Right renal pelvis (tissue), 4 donors: Measurements from ENCODE around the gene ATP5MK. TPM values are rescaled to one million over a fixed set of nuclear protein-coding genes. Genes with fewer than 3 reads are reported as not detected.
"Not testable (repeated sequence)": the region's sequence is repeated elsewhere in the genome, so short reads cannot be mapped to it uniquely, and the experiment has no call there.

Source experiments
- DNase-seq, 4 donors: peaks; one replicate each; pipeline ENCODE4 v3.0.0-alpha.2; 2013; ENCODE audit warnings: low read depth in 4 of 4, low spot score in 3 of 4, missing footprints in 1 of 4
- polyA plus RNA-seq, 4 donors: library from polyadenylated mRNA; unstranded; fragments of 120-200 nt; gene quantifications; one replicate each; pipeline ENCODE4 v1.2.1, GENCODE V29; 2013; ENCODE audit not compliant: insufficient read length in 4 of 4

Gene ATP5MK, protein sequence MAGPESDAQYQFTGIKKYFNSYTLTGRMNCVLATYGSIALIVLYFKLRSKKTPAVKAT
- 100 to 1,000 TPM; 223 to 267 (median 239) TPM for polyA plus RNA-seq

DNA sequence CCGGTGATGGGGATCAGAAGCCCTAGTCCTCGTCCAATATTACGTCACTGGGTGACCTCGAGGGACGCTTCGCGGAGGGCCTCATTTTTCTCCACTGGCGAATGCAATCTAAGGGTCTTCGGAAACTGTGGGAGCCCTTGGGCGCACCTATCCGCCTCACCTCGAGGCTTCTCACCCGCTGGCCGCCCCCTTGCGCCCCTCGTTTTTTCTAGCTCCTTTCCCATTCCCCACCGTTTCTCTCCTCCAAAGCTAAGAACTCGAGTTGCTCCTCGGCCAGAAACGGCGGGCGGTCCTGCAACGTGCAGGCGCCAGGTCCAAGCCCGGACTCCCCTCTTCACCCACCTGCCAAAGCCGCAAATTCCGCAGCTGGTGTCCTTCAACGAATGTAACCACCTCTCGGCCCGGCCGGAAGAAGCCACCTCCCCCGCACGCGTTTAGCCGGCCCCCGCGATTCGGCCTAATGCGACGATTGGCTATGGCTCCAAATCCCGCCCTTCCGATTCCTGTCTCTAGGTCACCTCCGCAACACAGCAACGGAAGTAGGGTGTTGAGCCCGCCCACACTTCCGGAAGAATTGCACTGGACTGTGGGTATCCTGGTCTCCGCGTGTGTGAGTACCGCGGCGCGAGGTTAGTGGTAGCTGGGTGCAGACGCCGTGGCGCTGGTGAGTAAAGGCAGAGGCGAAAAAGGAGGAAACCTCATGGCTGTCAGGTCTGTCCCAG, at the start of gene ATP5MK, which contains the start of gene PDCD11:
Gene ATP5MK, minus strand, starts transcription at position 409 of the 722 bp plus-strand sequence. CDS start 4,018 bp downstream, outside the sequence.
Gene PDCD11, plus strand, starts transcription at position 560 of the 722 bp plus-strand sequence. CDS start 1,801 bp downstream, outside the sequence.
- peak; percentile 94 to 97 (median 96) for DNase-seq

DNA sequence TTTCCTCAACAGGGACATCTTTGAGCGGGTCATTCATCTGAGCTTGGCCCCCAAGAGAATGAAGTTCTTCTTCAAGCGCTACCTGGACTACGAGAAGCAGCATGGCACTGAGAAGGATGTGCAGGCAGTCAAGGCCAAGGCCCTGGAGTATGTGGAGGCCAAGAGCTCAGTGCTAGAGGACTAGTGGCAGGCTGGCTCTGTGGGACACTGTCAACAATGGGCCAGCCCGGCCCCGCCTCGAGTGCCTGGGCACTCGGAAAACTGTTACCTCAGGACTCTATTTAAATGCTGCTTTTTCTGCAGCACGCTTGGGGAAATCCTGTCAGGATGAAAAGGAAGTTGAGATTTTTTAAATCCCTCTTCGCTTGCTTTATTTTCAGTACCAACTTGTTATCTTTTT, 49.1 kb upstream of the ATP5MK start:
- no peak for DNase-seq

DNA sequence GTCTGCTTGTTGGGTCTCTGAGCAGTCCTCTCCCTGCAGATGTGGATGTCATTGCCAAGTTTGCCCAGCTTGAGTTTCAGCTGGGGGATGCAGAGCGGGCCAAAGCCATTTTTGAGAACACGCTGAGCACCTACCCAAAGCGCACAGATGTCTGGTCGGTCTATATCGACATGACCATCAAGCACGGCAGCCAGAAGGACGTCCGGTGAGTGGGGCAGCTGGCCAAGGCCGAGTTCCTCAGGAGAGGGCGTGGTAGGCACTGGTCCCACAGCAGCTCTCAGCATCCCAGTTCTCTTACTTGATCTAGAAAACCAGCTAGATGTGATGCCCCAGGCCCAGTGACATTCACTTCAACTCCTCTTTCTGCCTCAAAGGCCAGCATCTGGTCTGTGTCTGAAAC, 48.2 kb upstream of the ATP5MK start:
- no peak for DNase-seq

DNA sequence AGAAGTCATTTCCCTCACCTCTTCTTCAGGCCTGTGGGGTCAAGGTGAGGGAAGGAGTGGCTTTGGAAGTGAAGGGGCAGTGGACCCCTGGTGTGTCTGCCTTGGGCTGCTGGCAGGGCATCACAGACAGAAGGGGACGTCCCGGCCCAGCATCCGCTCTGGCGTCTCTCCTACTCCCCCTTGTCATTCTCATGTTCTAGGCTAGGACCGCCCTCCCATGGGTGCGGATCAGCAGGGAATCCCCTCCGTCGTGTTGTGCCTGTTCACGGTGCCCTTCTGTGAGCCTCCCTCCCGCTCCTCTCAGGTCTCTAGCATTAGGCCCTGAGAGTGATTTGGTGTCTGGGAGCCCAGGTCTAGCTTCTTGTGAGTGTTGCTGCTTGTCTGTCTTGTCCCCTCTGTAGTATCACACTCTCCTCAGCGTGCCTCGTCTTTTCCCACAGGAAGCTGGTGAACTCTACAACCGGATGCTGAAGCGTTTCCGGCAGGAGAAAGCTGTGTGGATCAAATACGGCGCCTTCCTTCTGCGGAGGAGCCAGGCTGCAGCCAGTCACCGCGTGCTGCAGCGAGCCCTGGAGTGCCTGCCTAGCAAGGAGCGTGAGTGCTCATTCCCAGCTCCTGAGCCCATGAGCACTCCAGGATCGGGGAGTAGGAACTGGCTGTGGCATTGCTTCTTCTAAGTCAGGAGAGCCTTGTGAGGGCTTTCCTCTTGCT, 47.4 kb upstream of the ATP5MK start:
- DNase-seq, result no peak

DNA sequence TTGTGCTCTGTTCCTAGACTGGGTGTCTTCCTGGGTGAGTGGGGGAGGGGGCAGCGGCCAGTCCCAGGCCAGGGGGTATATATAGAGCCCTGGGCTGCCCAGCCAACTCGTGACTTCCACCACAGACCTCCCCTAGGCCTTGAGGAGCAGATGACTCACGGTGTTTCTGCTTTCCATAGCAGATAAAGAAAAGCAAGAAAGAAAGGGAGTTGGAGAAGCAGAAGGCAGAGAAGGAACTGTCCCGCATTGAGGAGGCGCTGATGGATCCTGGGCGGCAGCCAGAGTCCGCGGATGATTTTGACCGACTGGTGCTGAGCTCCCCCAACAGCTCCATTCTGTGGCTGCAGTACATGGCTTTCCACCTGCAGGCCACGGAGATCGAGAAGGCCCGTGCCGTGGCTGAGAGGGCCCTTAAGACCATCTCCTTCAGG, 45.8 kb upstream of the ATP5MK start:
- no peak for DNase-seq

DNA sequence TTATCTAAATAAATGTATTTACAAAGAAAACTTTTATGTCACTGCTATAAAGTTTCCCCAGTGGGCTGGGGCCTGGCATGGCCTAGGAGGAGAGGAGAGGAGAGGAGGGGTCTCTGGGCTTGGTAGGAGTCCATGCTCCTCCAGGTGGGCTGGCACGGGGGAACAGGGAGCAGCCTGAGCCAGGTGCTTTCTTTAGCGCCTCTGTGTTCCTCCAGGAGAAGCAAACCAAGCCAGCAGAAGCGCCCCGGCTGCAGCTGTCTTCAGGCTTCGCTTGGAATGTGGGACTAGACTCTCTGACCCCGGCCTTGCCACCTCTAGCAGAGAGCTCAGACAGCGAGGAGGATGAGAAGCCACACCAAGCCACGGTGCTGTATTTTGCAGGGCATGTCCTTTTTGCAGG, 45.3 kb upstream of the ATP5MK start:
- no peak for DNase-seq

DNA sequence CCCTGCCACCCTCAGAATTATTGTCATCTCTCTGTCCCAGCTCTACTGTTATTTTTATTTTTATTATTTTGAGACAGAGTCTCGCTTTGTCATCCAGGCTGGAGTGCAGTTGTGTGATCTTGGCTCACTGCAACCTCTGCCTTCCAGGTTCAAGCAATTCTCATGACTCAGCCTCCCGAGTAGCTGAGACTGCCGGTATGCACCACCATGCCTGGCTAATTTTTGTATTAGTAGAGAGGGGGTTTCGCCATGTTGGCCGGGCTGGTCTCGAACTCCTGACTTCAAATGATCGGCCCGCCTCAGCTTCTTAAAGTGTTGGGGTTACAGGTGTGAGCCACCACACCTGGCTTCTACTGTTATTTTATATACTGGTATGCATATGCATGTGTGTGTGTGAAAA, 44.9 kb upstream of the ATP5MK start:
- no peak for DNase-seq

DNA sequence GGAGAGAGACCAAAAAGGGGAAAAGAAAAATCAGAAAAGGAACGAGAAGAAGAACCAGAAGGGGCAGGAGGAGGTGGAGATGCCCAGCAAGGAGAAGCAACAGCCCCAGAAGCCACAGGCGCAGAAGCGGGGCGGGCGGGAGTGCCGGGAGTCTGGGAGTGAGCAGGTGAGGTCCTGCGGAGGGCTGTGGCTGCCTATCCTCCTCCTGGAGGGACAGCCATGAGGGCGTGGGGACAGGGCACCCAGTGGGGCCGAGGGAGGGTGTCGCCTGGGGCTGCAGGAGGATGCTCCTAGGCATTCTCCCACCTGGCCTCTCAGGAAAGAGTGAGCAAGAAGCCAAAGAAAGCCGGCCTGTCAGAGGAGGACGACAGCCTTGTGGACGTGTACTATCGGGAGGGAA, 44.1 kb upstream of the ATP5MK start:
- DNase-seq, result no peak

DNA sequence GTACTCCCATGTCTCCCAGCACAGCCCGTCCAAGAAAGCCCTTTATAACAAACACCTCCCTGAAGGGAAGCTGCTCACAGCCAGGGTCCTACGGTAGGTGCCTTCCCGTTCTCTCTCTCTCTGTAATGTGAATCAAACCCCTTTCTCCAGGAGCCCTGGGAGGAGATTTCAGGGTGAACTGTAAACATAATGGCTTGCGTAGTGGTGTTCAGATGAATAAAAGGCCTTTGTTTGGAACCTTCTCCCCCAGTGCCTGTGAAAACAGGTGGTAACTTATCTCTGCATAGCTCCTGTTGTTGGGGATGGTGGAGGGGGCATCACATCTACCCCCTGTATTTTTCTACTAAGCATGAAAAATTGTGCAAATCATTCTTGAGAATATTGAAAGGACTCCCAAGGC, 43.5 kb upstream of the ATP5MK start:
- DNase-seq, result no peak

DNA sequence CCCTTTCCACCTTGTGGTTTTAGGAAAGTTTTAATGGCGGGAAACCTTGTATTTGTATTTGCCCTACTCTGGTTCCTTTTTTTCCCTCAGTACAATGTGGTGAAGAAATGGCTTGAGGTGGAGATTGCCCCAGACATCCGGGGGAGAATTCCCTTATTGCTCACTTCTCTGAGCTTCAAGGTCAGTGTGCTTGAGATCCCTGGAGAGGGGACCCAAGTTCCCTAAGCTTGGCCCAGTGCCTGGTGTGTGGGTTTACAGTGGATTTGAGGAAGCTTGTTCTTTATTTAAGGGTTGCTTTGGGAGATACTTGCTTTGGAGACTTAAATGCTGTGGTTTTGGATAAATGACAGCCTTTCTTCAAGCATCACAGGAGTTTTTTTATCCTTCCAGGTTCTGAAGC, 37.6 kb upstream of the ATP5MK start:
- no peak for DNase-seq

DNA sequence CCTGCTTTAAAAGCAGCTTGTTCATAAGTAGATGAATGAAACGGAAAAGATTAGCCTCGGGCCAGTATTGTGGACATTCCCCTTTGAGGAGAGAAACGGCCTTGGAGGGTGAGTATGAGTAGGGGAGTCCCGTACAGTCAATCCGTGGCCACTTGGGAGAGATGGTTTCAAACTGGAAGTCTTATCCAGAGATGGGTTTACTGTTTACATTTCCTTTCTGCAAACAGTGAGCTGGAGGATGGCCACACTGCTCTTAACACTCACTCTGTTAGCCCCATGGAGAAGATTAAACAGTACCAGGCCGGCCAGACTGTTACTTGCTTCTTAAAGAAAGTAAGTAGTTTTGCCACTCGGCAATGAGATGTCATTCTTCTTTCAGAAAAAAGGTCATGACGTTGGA, 35.6 kb upstream of the ATP5MK start:
- no peak for DNase-seq

DNA sequence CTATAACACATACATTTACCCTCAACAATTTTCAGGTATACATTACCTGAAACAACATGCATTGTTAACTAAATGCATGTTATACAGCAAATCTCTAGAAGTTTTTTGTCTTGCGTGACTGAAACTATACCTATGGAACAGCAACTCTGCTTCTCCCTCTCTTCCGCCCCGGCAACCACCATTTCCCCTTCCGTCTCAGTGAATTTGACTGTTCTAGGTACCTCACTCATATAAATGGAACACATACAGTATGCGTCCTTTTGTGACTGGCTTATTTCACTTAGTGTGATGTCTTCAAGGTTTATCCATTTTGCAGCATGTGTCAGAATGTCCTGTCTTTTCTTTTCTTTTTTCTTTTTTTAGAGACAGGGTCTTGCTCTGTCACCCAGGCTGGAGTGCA, 33.4 kb upstream of the ATP5MK start:
- DNase-seq, result no peak

DNA sequence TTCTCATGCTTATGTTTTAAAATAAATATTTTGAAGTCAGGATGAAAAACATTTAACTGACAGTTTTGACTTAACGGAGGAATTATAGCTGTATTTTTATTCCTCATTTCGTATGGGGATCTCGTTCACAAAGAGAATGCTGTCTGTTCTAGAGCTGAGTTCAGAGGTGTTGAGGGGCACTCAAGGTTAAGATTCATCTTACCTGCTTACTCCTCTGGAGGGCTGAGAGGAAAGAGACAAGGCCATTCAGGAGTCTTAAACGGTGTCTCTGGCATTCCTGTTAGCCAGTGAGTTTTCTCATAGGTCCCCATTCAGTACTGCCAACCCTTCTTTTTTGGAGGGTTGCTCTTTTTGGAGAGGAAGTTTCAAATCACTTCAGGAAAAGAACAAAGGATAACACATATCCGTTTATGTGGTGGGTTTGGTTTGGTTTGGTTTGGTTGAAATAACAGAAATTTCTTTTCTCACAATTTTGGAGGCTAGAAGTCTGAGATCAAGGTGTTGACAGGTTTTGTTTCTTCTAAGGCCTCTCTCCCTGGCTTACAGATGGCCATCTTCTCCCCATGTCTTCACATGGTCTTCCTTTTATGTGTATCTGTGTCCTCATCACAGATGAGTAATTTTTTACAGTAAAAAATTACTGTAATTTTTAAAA, 32.8 kb upstream of the ATP5MK start:
- DNase-seq, result no peak

DNA sequence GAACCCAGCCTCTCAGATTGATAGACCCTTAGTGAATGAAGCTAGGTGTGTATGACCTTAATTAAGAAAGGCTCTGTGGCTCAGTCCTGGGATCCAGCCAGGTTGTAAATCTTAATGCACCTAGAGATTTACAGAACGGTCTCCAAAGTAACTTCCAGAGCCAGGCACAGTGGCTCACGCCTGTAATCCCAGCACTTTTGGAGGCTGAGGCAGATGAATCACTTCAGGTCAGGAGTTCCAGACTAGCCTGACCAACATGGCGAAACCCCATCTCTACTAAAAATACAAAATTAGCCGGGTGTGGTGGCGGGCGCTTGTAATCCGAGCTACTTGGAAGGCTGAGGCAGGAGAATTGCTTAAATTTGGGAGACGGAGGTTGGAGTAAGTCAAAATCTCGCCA, 31.6 kb upstream of the ATP5MK start:
- DNase-seq, result no peak

DNA sequence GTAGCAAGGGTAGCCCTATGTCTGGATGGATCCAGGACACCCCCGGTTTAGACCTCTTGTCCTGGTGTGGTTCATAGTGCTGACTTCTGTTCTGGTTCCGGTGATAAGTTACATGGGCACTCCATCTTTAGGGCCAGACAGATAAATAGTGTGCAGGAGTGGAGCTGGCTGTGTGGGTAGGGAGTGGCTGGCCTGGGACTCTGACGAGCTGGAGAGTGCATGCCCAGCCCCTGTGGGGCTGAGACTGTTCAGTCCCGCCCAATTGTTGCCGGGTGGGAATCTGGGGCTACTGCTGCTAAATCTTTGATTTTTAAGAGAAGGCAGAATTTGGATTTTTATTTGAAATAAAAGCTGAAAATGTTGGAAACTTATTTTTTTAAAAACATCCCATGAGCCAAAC, 27.5 kb upstream of the ATP5MK start:
- no peak for DNase-seq

DNA sequence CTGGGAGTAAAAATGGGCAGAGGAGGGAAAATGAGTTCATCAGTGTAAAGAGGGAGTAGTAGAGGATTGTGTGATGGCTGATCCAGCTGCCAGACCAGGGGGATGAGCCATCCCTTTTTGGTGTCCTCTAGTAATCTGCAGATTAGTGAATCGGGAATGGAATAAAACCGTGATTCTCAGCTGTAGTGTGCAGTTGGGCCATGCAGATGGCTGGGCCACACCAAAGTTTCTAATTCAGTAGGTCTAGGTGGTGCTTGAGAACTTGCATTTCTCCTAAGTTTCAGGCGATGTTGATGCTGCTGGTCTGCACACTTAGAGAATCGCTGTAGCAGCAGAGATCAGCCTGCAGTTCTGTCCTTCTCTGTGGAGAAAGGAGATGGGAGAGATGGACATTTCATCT, 22.8 kb upstream of the ATP5MK start:
- DNase-seq, result no peak

DNA sequence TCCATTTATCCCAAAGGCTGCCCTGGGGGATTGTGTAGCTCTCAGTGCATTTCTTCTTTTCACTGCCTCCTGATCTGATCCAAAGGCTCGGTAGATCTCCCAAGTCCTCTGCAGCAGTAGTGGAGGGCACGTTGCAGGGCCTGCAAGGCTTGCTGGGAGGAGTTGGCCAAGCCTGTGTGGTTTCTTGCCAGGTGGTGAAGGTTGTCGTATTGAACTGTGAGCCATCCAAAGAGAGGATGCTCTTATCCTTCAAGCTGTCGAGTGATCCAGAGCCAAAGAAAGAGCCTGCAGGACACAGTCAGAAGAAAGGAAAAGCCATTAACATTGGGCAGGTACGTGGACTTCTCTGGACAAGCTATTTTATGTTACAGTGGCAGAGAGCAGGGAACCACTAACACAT, 21.3 kb upstream of the ATP5MK start:
- no peak for DNase-seq

DNA sequence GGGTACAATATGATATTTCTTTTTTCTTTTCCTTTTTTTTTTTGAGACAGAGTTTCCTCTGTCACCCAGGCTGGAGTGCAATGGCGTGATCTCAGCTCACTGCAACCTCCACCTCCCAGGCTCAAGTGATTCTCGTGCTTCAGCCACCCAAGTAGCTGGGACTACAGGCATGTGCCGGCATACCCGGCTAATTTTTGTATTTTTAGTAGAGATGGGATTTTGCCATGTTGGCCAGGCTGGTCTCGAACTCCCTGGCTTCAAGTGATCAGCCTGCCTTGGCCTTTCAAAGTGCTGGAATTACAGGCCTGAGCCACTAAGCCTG, 20.8 kb upstream of the ATP5MK start:
- DNase-seq, result not testable (repeated sequence)

DNA sequence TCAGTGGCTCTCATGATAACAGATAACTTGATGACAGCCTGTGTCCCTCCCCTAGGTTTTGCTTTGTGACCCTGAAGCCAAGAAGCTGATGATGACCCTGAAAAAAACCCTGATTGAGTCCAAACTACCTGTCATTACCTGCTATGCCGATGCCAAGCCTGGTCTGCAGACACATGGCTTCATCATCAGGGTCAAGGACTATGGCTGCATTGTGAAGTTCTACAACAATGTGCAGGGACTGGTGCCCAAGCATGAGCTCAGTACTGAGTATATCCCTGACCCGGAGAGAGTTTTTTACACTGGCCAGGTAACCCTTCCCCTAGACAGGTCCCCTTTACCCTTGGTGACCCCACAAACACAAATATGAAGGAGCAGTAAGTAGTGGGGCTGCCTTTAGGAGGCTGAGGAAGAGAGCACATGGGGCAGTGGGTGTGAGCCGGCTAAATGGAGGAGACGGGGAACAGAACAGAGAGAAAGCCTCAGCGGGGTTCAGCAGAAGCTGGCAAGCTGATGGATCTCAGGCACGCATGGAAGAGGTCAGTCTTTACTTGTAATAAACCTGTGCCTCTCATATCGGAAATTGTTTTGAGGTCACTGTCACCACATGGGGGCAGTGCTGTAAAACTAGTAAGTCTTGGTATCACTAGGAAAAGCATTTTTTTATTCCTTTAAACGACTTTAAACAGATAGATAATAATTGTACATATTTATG, 20.3 kb upstream of the ATP5MK start:
- peak; percentile 43 to 53 (median 49) for DNase-seq

DNA sequence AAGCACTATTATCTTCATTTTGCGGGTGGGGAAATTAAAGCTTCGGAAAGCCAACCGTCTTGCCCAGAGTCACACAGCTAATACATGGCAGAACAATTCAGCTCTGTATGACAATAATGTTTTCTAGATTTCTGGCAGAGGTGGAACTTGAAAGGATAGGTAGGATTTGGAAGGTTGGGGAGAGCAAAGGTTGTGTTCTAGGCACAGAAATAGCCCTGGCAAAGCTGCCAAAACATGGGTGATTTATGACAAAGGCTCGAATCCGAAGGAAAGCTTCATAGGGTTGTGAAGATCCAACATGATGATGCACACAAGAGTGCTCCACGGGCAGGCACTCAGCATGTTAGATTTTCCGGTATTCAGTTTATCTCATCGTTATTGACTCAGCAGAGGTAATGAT, 19.3 kb upstream of the ATP5MK start:
- no peak for DNase-seq

DNA sequence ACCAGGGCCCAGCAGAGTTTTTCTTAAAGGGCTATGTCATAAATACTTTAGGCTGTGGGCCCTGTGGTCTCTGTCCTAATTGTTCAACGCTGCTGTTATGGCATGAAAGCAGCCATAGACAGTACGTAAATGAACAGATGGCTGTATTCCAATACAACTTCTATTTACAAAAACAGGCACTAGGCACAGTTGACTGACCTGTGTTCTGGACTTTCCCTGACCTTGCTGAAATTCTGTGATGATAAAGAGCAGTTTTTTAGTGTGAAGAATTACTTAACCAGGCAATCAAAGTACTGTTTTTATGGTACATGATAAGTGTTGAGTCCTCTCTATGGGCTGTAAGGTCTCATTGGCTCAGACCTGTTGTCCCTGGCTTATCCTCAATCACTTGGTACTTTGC, 17.3 kb upstream of the ATP5MK start:
- no peak for DNase-seq
